ENCODE measurements around the gene SNX22. TPM values are rescaled to one million over a fixed set of nuclear protein-coding genes. Genes with fewer than 3 reads are reported as not detected.

Gene SNX22
- total RNA-seq, 1 experiment from 2014 or later: 0.33 TPM

GRCh38 chr15:64164436-64164835 is 12.9 kb downstream of the SNX22 start:
- DNase-seq: no peak
- Histone ChIP-seq H3K4me2 (no peak overlapping the region), H3K9me3 (ENCODE audit: insufficient read depth, low read depth) (no peaks in the 10 kb centered on the region), H3K4me1 (replicated peaks; ENCODE audit: insufficient read depth) (no peaks in the 10 kb centered on the region; the same call in none of the 2 replicates), H2AFZ (no peak overlapping the region), H3F3A (ENCODE audit: insufficient read depth, low read depth) (peaks cover 18% of the 10 kb centered on the region; the same call in 1 of the 2 replicates), H3K27me3 (ENCODE audit: insufficient read depth, low read depth) (no peaks in the 10 kb centered on the region), H3K27ac (no peak overlapping the region), H4K20me1 (ENCODE audit: insufficient read depth) (peaks cover 12% of the 10 kb centered on the region), H3K4me3 (no peak overlapping the region), H3K36me3 (ENCODE audit: low read depth) (peaks cover 14% of the 10 kb centered on the region; the same call in 1 of the 2 replicates), H3K79me2 (ENCODE audit: low read depth) (peaks cover 31% of the 10 kb centered on the region), H3K9me2 (ENCODE audit: insufficient read depth) (no peaks in the 10 kb centered on the region)
- ChIA-PET CTCF (interaction anchor here (0.6 kb wide), 1 partner anchor 423 kb away, joined by 5 read pairs; no protein-coding TSS in a partner anchor), POLR2A (ENCODE audit: unreplicated experiment) (no interaction called here)
- intact Hi-C loops (cut with micrococcal nuclease; ENCODE audit: unreplicated experiment): loop anchor here (5.0 kb wide), 1 partner anchor 518 kb away; no protein-coding TSS in a partner anchor
- no TSS peak for BruUV-seq (replicated peaks)
- TF ChIP-seq CTCF (conservative IDR thresholded peaks at IDR 0.05) (no peak), EZH2 (IDR thresholded peaks at IDR 0.05; ENCODE audit: low read depth) (no peak)

DNA sequence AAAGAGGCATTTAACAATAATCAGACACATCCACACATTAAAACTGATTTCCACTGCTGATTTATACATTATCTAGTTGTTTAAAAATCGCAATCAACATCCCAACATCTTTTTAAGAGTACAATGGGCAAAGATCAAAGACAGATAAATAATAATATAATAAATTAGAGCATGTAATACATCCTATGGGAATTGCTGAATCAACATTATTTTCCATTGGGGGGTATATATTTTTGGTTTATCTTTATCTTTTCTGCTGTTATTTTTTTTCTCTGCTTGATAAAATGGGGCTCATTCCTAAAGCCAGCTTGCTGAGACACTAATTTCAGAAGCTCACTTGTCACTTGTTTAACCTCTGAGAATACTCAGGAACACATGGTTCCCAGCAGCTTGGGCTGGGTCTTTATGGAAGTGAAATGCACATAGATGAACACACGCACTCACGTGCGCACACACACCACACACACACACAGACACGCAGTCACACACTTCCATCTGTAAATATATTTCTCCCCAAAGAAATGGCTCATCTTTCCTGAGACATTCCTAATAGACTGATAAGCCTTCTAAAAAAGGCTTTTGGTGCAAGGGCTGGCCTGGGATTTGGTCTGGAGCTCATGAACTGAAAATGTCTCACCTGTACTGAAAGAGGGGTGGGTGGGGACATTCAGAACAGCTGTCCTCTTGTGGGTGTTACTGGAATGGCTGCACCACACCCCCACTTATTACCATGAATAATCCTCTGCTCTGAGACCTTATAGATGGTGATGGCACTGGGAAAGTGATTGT is 14.8 kb downstream of the SNX22 start:
- no peaks in the 10 kb centered on the region for H4K20me1 ChIP-seq (ENCODE audit: insufficient read depth)
- H3K27ac ChIP-seq: no peak overlapping the region
- no peaks in the 10 kb centered on the region; the same call in none of the 2 replicates for H3K4me1 ChIP-seq (replicated peaks; ENCODE audit: insufficient read depth)
- DNase-seq: no peak
- BruUV-seq (replicated peaks): no TSS peak
- intact Hi-C loops (cut with micrococcal nuclease; ENCODE audit: unreplicated experiment): no loop called here
- H3K4me2 ChIP-seq: no peak overlapping the region
- H3K27me3 ChIP-seq (ENCODE audit: insufficient read depth, low read depth): no peaks in the 10 kb centered on the region
- no peaks in the 10 kb centered on the region for H3K9me3 ChIP-seq (ENCODE audit: insufficient read depth, low read depth)
- peaks cover 9% of the 10 kb centered on the region; the same call in 1 of the 2 replicates for H3F3A ChIP-seq (ENCODE audit: insufficient read depth, low read depth)
- TF ChIP-seq CTCF (conservative IDR thresholded peaks at IDR 0.05) (no peak), EZH2 (IDR thresholded peaks at IDR 0.05; ENCODE audit: low read depth) (no peak)
- H3K36me3 ChIP-seq (ENCODE audit: low read depth): 0 out of 2 replicates have a peak, but pooled peaks cover 1% of the 10 kb centered on the region
- H3K79me2 ChIP-seq (ENCODE audit: low read depth): peaks cover 14% of the 10 kb centered on the region
- H3K4me3 ChIP-seq: no peak overlapping the region
- no peak overlapping the region for H2AFZ ChIP-seq
- ChIA-PET CTCF (no interaction called here), POLR2A (ENCODE audit: unreplicated experiment) (no interaction called here)
- no peaks in the 10 kb centered on the region for H3K9me2 ChIP-seq (ENCODE audit: insufficient read depth)

DNA sequence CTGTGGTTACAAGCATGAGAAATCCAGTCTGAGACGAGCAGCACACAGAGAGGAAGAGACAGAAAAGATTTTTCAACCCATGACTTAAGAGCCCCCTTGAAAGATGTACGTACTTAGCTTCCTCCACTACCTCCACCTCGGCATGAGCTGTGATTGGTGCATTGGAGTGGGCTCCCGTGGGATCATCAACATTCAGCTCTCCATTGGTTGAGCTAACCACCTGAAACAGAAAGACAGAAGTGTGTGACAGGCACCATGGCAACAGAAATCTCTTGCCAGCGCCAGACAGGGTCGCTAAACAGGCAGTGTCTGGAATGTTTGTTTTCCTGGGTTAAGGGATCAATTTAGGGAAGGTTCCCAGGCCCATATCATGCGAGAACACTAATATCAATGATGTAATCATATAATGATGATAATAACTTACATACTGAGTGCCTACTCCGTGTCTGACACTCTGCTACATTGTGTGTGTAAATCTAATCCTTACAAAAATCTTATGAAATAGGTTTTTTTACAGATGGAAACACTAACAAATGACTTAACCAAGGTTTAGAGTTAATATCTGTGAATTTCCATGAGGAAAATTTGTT is 28.8 kb downstream of the SNX22 start:
- no peaks in the 10 kb centered on the region for H3K9me2 ChIP-seq (ENCODE audit: insufficient read depth)
- H3K27me3 ChIP-seq (ENCODE audit: insufficient read depth, low read depth): no peaks in the 10 kb centered on the region
- H3K4me1 ChIP-seq (replicated peaks; ENCODE audit: insufficient read depth): no peaks in the 10 kb centered on the region
- no peak for TF ChIP-seq EZH2 (IDR thresholded peaks at IDR 0.05; ENCODE audit: low read depth)
- TF ChIP-seq CTCF (conservative IDR thresholded peaks at IDR 0.05): no peak
- H3K36me3 ChIP-seq (ENCODE audit: low read depth): no peaks in the 10 kb centered on the region
- H3K4me3 ChIP-seq: no peak overlapping the region
- no peak overlapping the region for H3K27ac ChIP-seq
- H3K79me2 ChIP-seq (ENCODE audit: low read depth): no peaks in the 10 kb centered on the region
- H3K9me3 ChIP-seq (ENCODE audit: insufficient read depth, low read depth): no peaks in the 10 kb centered on the region
- no peak overlapping the region for H3K4me2 ChIP-seq
- BruUV-seq (replicated peaks): no TSS peak
- POLR2A ChIA-PET (ENCODE audit: unreplicated experiment): no interaction called here
- no peaks in the 10 kb centered on the region for H4K20me1 ChIP-seq (ENCODE audit: insufficient read depth)
- no peak for DNase-seq
- intact Hi-C loops (cut with micrococcal nuclease; ENCODE audit: unreplicated experiment): no loop called here
- no peaks in the 10 kb centered on the region for H3F3A ChIP-seq (ENCODE audit: insufficient read depth, low read depth)
- CTCF ChIA-PET: no interaction called here
- H2AFZ ChIP-seq: no peak overlapping the region
